Cortex of kidney (tissue), 1 donor: ENCODE results near the gene STK31.
"Not testable (repeated sequence)": the region's sequence is repeated elsewhere in the genome, so short reads cannot be mapped to it uniquely, and the experiment has no call there.

Experiments
- DNase-seq: peaks from one replicate; lab custom pipeline; 2025; lab: John Stamatoyannopoulos, UW

The STK31 gene

DNA sequence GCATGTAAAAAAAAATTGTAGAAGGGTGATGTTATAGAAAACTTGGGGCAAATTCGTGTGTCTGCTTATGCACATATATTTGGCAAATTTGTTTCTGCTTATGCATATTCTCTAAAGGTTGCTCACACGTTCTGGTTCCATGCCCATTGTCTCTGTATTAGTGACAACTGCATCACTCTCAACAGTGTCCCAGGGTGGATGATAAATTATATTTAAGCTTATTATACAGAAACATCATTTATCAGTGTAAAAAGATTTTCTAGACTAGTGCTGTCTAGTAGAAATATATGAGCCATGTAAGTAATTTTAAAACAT, 4.1 kb downstream of the STK31 start:
- no peak for DNase-seq

DNA sequence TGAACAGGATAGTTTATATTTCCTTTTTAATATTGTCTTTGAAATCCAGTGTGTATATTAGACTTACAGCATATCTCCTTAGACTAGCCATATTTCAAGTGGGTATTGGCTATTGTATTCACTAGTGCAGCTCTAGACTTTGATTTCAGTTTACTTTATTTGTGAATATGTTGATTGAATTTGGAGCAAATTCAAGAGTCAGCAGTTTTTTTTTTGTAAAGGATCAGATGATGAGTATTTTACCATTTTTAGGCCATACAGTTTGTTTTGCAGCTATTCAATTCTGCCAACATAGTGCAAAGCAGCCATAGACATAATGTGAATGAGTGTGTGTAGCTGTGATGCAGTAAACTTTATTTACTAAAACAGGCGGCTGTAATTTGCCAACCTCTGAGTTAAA, 4.6 kb downstream of the STK31 start:
- no peak for DNase-seq

GRCh38 chr7:23715099-23715498, 5.1 kb downstream of the STK31 start:
- no peak for DNase-seq

DNA sequence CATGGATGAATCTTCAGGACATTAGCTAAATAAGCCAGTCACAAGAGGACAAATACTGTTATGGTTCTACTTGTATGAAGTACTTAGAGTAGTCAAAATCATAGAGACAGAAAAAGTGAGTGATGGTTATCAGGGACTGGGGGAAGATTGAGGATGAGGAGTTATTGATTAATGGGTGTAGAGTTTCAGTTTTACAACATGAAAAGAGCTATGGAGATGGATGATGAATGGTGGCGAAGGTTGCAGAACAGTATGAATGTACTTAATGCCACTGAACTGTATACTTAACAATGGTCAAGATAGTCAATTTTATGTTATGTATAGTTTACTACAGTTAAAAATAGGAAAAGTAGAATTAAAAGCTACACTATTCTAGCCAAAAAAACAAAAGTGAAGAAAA, 7.8 kb downstream of the STK31 start:
- DNase-seq, result no peak

DNA sequence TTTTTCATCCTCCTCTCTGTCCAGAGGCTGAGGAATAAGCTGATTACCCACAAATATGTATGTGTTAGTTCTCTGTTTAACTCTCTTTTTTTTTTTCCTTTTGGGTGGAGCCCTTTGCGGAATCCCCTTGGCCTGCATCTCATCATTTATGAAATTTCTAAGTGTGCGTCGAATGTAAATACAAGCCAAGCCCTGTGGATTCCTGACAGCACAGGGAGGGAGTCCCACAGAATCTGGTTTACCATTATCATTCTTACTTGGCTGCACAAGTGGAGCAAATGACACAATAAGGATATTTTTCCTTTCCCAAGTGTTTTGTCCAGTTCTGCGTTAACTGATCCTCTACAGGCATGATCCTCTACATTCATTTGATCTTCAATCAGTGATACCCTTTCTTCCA, 11.4 kb downstream of the STK31 start:
- no peak for DNase-seq

DNA sequence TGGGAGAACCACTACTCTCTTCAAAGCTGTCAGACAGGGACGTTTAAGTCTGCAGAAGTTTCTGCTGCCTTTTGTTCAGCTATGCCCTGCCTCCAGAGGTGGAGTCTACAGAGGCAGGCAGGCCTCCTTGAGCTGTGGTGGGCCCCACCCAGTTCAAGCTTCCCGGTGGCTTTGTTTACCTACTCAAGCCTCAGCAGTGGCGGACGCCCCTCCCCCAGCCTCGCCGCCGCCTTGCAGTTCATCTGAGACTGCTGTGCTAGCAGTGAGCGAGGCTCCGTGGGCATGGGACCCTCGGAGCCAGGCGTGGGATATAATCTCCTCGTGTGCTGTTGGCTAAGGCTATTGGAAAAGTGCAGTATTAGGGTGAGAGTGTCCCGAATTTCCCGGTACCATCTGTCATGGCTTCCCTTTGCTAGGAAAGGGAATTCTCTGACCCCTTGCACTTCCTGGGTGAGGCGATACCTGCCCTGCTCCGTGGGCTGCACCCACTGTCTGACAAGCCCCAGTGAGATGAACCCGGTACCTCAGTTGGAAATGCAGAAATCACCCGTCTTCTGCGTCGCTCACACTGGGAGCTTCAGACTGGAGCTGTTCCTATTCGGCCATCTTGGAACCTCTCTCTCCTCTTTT, 12.7 kb downstream of the STK31 start:
- not testable (repeated sequence) for DNase-seq

GRCh38 chr7:23724113-23724512, 14.1 kb downstream of the STK31 start:
- DNase-seq, result not testable (repeated sequence)

GRCh38 chr7:23742051-23742450, 32.0 kb downstream of the STK31 start:
- no peak for DNase-seq

GRCh38 chr7:23743226-23743625, 33.2 kb downstream of the STK31 start:
- DNase-seq, result no peak

DNA sequence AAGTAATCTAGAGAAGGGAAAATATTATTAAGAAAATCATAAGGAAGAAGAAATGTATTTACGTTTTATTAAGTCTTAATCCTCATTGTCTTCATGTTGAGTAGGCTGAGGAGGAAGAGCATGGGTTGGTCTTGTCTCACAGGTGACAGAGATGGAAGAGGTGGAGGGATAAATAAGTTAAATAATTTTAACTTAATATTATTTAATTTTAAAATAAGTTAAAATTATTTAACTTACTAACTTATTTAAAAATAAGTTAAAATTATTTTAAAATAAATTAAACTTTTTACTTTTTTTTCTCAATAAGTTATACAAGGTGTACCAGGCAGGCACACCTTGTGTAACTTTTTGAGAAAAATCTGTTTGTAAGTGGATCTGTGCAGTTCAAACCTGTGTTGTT, 36.6 kb downstream of the STK31 start:
- DNase-seq, result no peak

DNA sequence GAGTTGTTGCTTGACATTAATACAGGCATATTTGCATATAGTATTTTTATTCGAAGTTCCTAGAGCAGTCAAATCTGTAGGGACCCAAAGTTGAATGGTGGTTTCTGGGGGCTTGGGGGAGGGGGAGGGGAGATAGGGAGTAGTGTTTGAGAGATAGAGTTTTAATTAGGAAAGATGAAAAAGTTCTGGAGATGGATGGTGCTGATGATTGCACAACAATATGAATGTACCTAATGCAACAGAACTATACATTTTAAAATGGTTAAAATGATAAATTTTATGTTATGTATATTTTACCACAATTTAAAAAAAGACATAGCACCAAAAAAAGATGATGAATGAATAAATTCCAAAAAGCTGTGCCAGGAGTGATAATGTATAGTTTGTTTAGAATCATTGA, 41.8 kb downstream of the STK31 start:
- no peak for DNase-seq

- not testable (repeated sequence) for DNase-seq
These were observed 48.8 kb downstream of the STK31 start for GRCh38 chr7:23758839-23759238.

DNA sequence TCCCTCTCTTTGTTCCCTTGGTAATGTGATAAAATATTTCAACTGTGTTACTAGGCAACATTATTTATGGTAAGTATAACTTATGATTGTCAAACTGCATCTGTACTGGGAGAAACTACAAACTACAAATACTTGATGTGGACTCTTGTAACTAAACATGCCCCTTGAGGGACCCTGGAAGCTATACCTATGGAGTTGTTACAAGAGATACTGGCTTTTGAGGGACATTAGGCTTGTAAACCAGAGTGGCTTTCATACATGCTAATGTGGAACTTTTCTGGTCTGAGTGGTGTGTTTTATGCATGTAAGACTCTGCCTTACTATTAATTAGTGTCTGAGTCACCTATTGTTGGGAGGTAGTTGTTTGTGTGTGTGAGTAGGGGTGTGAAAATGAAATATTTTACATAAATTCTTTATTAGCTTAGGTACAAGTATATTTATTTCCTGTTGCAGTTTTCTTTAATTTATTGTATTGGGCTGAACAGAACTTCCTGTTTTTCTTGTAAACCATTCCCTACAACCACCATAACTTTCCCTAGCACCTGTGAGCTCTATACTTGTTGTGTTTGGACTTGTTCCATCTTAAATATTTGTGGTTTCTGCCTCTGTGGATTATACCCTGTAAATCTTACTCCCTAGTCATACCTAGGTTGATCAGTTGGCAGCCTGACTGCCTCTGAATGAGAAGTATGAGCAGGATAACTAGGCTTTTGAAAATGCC, 49.8 kb downstream of the STK31 start:
- no peak for DNase-seq

- no peak for DNase-seq
These were observed 55.9 kb downstream of the STK31 start for GRCh38 chr7:23765943-23766342.

GRCh38 chr7:23767514-23767913, 57.5 kb downstream of the STK31 start:
- DNase-seq, result no peak

DNA sequence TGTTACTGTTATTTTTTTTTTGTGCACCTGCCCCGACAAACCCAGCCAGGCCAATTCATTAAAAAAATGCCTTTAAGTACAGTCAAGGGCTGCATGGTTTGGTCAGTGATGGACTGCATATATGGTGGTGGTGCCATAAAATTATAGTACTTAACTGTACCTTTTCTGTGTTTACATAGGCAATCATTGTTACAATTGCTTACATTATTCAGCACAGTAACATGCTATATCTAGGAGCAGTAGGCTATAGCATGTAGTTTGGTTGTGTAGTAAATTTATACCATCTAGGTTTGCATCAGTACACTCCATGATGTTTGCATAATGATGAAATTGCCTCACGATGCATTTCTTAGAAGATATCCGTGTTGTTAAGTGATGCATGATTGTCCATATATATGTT, 58.0 kb downstream of the STK31 start:
- no peak for DNase-seq

DNA sequence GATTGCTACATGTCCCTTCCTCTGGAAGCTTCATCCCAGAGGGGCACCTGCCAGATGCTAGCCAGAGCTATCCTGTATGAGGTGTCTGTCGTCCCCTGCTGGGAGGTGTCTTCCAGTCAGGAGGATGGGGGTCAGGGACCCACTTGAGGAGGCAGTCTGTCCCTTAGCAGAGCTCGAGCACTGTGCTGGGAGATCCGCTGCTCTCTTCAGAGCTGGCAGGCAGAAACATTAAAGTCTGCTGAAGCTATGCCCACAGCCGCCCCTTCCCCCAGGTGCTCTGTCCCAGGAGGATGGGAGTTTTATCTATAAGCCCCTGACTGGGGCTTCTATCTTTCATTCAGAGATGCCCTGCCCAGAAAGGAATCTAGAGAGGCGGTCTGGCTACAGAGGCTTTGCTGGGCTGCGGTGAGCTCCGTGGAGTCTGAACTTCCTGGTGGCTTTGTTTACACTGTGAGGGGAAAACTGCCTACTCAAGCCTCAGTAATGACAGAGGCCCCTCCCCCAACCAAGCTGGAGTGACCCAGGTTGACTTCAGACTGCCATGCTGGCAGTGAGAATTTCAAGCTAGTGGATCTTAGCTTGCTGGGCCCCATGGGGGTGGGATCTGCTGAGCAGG, 69.3 kb downstream of the STK31 start:
- not testable (repeated sequence) for DNase-seq

- DNase-seq, result no peak
These were observed 73.1 kb downstream of the STK31 start for GRCh38 chr7:23783115-23783514.

GRCh38 chr7:23787272-23787671, 77.3 kb downstream of the STK31 start:
- no peak for DNase-seq

GRCh38 chr7:23788843-23789242, 78.8 kb downstream of the STK31 start:
- no peak for DNase-seq

DNA sequence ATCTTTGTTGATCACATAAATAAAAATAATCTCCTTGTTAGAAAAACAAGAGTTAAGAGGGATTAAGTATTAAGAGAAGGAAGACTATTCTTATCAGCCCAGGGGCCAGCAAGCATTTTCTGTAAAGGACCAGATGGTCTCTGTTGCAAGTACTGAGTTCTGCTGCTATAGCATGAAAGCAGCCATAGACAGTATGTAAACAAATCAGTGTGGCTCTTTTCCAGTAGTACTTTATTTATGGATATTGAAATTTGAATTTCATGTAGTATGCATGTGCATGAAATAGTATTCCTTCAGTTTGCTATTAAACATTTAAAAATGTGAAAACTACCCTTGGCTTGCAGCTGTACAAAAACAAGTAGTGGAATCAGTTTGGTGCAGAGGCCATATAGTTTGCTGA, 81.7 kb downstream of the STK31 start:
- DNase-seq, result no peak

DNA sequence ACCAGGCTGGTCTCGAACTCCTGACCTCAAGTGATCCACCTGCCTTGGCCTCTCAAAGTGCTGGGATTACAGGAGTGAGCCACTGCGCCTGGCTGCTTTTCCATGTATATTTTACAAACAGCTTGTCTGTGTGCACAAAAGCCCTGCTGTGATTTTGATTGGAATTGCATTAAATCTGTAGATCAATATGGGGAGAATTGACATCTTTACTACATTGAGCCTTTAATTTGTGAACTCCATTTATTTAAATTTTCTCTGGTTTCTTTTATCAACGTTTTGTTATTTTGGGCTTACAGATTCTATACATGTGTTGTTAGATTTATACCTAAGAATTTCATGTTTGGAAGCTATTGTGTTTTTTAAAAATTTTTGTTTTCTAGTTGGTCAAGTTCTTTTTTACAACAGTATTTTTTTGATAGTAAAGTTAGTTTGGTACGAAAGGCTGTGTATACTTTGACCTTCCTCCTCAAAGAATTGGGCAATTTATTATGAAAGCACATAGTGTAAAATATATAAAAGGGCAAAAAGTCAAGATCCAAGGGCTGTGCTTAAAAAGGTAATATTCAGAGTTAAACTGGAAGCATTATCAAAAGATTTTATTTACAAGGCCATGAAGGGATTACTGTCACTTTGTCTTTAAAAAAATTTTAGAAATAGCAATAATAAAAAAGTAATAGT, 92.8 kb downstream of the STK31 start:
- no peak for DNase-seq

DNA sequence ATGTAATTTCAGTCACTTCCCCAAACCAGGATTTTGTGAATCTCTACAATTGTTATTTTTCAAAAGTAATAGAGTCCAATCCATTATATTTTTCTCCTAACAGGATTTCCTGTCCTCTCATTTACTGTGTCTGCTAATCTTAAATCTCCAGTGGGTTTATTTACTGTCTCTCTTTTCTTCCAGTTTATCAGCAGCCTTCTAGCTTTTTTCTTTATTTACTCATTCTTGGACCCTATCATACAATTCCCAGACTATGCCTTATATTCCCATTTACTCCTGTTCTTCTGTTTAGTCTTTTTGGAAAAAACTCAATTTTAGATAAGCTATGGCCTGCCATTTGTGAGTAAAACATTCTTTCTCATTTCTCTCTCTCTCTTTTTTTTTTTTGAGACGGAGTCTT, 94.7 kb downstream of the STK31 start:
- DNase-seq, result no peak
